ENCODE results near the gene GALNT6.

Gene GALNT6

GRCh38 chr12:51429700-51430099 is 38.5 kb upstream of the GALNT6 start:
- TF ChIP-seq, protein P1, sequence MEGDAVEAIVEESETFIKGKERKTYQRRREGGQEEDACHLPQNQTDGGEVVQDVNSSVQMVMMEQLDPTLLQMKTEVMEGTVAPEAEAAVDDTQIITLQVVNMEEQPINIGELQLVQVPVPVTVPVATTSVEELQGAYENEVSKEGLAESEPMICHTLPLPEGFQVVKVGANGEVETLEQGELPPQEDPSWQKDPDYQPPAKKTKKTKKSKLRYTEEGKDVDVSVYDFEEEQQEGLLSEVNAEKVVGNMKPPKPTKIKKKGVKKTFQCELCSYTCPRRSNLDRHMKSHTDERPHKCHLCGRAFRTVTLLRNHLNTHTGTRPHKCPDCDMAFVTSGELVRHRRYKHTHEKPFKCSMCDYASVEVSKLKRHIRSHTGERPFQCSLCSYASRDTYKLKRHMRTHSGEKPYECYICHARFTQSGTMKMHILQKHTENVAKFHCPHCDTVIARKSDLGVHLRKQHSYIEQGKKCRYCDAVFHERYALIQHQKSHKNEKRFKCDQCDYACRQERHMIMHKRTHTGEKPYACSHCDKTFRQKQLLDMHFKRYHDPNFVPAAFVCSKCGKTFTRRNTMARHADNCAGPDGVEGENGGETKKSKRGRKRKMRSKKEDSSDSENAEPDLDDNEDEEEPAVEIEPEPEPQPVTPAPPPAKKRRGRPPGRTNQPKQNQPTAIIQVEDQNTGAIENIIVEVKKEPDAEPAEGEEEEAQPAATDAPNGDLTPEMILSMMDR (IDR thresholded peaks at IDR 0.05; ENCODE audit: low read depth, low read length), result no peak
- DNase-seq (ENCODE audit: extremely low read depth, low read depth), result no peak

DNA sequence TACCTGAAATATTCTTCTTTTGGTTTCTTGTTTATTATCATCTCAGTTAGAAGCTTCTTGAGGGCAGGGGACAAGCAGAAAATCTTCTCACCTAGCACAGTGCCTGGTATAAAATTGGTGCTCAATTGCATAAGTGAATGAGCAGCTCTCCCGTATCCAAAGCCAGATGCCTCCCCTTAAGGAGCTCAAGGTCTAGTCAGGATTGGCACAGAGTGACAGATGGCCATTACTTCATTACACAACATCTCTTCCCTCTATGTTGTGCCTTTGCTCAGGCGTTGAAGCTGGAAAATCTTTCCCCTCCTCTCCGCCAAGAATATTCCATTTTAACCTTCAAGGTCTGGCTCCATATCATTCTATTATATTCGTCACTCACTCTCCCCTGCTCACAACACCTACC is 37.0 kb upstream of the GALNT6 start:
- TF ChIP-seq, protein P1 (IDR thresholded peaks at IDR 0.05; ENCODE audit: low read depth, low read length), result no peak
- DNase-seq (ENCODE audit: extremely low read depth, low read depth), result no peak

DNA sequence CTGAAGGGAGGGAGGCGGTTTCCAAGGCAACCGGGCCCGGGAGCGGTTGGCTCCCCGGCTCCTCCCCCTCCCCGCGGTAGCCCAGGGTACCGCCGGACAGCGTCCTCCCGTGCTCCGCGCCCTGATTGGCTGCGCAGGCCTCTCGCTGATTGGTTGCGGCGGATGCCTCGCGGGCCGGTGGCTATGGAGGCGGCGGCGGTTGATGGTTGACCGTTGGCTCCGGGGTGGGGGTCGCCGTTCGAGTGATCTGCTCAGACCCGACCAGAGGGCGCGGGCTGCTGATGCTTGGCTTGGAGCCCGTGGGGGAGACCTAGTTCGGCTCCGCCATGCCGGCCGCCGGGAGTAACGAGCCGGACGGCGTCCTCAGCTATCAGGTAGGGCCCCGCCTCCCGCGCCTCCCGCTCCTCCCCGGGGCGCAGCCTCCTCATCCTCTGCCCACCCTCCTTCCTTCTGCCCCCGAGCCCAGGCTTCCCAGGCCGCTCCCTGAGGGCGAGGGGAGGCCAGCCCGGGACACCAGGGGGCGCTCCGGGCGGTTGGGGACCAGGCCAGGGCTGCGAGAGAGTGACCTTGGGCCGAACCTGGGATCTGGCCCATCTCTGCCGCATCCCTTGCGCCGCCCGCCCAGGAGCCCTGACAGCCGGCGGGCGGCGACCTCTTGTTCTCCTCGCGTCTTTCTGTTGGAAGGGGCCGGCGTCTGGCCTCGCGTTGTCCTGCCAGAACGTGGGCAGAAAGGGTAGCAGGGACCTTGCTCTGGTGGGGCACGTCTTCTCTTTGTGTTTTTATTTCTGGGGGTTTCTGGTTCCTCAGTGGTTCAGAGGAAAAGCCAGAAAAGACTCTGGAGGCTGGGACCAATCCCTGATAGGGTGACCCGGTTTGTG is 33.7 kb upstream of the GALNT6 start, which contains the start of gene SLC4A8:
SLC4A8 (plus strand) TSS at position 170 of the 878 bp plus-strand sequence; CDS start at position 327, 157 bp downstream.
- TF ChIP-seq, protein P1 (IDR thresholded peaks at IDR 0.05; ENCODE audit: low read depth, low read length), result peak; percentile 89
- DNase-seq (ENCODE audit: extremely low read depth, low read depth), result peak; percentile 72

DNA sequence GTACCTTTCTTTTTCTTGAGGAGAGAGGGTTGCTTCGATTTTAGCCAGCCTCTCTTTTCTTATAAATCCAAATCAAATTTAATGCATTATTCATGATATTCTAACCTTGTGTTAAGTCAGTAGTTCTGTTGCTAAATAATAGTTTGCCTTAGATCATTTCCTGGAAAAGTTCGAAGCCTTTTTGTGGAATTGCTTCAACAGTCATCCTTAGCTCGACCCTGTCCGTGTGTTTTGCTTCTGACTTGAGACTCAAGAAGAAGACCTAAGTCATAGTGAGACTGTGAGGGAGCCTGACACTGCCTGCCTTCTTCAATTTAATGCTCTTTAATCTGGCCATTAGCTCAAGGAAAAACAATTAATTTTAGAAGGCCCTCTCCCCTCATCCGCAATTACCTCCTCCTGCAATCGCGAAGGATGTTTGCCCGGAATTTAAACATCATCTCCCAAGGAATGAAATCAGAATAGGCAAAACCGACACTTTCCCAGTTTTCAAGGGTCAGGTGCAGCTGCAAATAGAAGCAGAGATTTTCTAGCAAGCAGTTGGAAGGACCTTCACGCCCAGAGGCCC is 33.0 kb upstream of the GALNT6 start:
- no peak for DNase-seq (ENCODE audit: extremely low read depth, low read depth)
- TF ChIP-seq, protein P1 (IDR thresholded peaks at IDR 0.05; ENCODE audit: low read depth, low read length), result no peak

DNA sequence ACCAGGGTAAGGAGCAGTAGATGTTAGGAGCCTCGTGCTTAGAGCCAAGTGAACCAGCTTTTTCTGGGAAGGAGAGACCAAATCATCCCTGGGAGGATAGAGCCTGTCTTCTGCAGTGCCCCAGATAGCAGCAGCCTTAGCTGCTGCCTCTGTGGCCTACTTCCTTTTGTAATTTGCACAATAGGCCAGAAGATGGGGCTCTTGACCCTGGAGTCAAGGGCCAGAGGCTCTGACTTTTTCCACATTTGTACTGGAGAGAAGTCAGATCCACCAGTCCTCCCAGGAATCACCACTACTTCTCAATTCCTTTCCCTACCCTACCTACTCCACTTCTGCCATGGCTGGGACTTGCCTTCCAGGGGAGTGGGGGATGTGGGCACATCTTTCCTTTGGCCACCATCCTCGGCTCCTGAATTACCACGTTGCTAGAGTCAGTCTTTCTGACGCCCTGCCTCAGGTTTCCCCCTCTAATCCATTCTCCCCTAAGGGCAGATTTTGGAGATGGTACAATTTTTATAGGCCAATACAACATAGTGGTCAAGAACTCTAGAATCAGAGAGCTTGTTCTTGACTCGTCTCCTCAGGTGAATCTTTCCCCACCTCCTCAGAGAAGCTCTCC is 30.2 kb upstream of the GALNT6 start:
- TF ChIP-seq, protein P1 (IDR thresholded peaks at IDR 0.05; ENCODE audit: low read depth, low read length), result peak; percentile 71

DNA sequence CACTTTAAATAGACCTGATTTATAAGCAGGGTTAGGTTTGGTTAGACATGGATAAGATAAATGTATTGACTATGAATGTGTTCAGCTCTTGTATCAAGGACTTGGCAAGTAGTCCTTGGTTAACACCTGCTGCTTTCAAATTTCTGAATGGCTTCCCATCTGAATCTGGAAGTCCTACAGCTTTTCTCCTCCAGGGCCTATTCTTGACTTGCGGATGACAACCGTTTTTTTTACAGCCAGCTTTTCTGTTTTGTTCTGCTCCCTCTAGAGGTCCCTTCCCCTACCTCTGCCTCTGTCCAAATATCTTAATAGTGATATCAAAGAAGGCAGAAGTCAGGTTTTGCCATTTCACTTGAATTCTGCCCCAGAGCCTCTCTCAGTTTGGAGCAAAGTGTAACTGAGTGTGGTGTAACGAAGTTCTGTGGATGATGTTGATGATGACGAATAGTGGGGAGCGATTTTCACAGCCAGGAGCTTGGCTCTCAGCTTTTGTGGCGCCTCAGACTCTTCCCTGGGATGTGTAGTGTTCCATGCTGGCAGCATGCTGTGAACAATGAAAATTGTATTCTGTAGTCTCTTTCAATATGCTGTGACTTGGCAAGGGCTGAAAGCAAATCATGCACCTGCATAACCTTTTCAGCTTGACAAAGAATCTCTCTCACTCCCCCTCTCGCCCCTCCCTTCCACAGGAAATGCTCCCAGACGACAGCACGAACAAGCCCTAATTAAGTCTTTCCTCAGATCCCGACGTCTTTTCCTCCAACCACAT is 28.4 kb upstream of the GALNT6 start:
- TF ChIP-seq, protein P1 (IDR thresholded peaks at IDR 0.05; ENCODE audit: low read depth, low read length), result no peak
- no peak for DNase-seq (ENCODE audit: extremely low read depth, low read depth)

More for the DNA sequence above, 30.2 kb upstream of the GALNT6 start:
- peak; percentile 54 for DNase-seq (ENCODE audit: extremely low read depth, low read depth)
